GM12878 (cell line): ENCODE measurements around the gene TEX30. TPM values are rescaled to one million over a fixed set of nuclear protein-coding genes. Genes with fewer than 3 reads are reported as not detected.

Experiments used
- ATAC-seq: fragments of 200-7000 bp; cut with Tn5 transposase; 3 replicates; pipeline ENCODE4 v1.9.1; 2020; ENCODE audit warnings: mild to moderate bottlenecking, moderate library complexity
- BruUV-seq: library from RNA; stranded (reverse); fragments of 400-500 nt; replicated peaks from 2 replicates; lab custom pipeline; 2021; lab: Mats Ljungman, UMichigan
- CTCF ChIA-PET: fragments of 300-600 bp; sonication (Branson Sonifier 250); formaldehyde crosslinking; extraction: SDS; loops from one replicate; lab custom pipeline; 2021; ENCODE audit warnings: inconsistent platforms; lab: Yijun Ruan, JAX
- POLR2A ChIA-PET: fragments of 350-600 bp; formaldehyde crosslinking; extraction: SDS; loops from one replicate; lab custom pipeline; 2021; ENCODE audit warnings: inconsistent platforms; lab: Charles Lee
- RAD21 ChIA-PET: fragments of 300-600 bp; sonication (Branson Sonifier 250); formaldehyde crosslinking; loops from one replicate; lab custom pipeline; 2023; ENCODE audit warnings: antibody characterized with exemption; ENCODE audit not compliant: unreplicated experiment; lab: Charles Lee
- SMC1A ChIA-PET: fragments of 300-600 bp; sonication (Branson Sonifier 250); formaldehyde crosslinking; loops from one replicate; lab custom pipeline; 2023; ENCODE audit not compliant: unreplicated experiment, uncharacterized antibody; lab: Charles Lee
- DNase-seq: peaks from one replicate; pipeline ENCODE4 v3.0.0-alpha.2; 2011; ENCODE audit warnings: low read depth, low spot score
- FAIRE-seq: peaks from 3 replicates; lab custom pipeline; 2011; peaks lifted over from hg19 to GRCh38; lab: Jason Lieb, UNC
- H2AFZ ChIP-seq: 2 replicates; pipeline ENCODE4 v1.6.0; 2011; ENCODE audit warnings: low read depth, low read length, control low read depth; ENCODE audit not compliant: control insufficient read depth
- H3K27ac ChIP-seq: 2 replicates; pipeline ENCODE4 v1.5.1; 2011; ENCODE audit warnings: control low read depth; ENCODE audit not compliant: control insufficient read depth, insufficient read depth
- H3K27me3 ChIP-seq, 2 experiments: replicated peaks in 1 of 2; 2 replicates each; pipeline versions ENCODE4 v1.6.0 to v1.6.1; 2011; ENCODE audit warnings: low read length in 1 of 2; ENCODE audit not compliant: control insufficient read depth in 2 of 2, insufficient read depth in 2 of 2
- H3K36me3 ChIP-seq, 2 experiments: 2 replicates each; pipeline ENCODE4 v1.5.1; 2011; ENCODE audit warnings: low read length in 1 of 2; ENCODE audit not compliant: control insufficient read depth in 2 of 2, insufficient read depth in 2 of 2
- H3K4me1 ChIP-seq: 2 replicates; pipeline ENCODE4 v1.6.1; 2011; ENCODE audit warnings: mild to moderate bottlenecking, low read length, moderate library complexity, mixed read lengths; ENCODE audit not compliant: control insufficient read depth, insufficient read depth
- H3K4me2 ChIP-seq: 2 replicates; pipeline ENCODE4 v1.6.0; 2011; ENCODE audit warnings: control low read depth; ENCODE audit not compliant: control insufficient read depth, insufficient read depth
- H3K4me3 ChIP-seq: fragments of 200-600 bp; sonication (generic); 2 replicates; pipeline ENCODE4 v1.5.1; 2016
- H3K79me2 ChIP-seq: 2 replicates; pipeline ENCODE4 v1.6.0; 2011; ENCODE audit warnings: low read length; ENCODE audit not compliant: control insufficient read depth, insufficient read depth
- H3K9ac ChIP-seq: 2 replicates; pipeline ENCODE4 v1.8.0; 2011; ENCODE audit warnings: low read length, control low read depth, mixed read lengths; ENCODE audit not compliant: control insufficient read depth, insufficient read depth
- H3K9me3 ChIP-seq: replicated peaks from 3 replicates; pipeline ENCODE4 v1.5.1; 2011; ENCODE audit warnings: mild to moderate bottlenecking, low read length; ENCODE audit not compliant: control insufficient read depth, insufficient read depth
- H4K20me1 ChIP-seq: 2 replicates; pipeline ENCODE4 v1.6.0; 2011; ENCODE audit not compliant: control insufficient read depth, insufficient read depth
- CEBPZ ChIP-seq: fragments of 150-350 bp; IDR thresholded peaks from 2 replicates; pipeline ENCODE4 v1.6.1; 2016; ENCODE audit warnings: low read depth, low read length
- ELK1 ChIP-seq: IDR thresholded peaks from 2 replicates; pipeline ENCODE4 v1.6.1; 2012; ENCODE audit warnings: low read depth, low read length, improper control_type of control experiment
- HCFC1 ChIP-seq: fragments of 150-350 bp; IDR thresholded peaks from 2 replicates; pipeline ENCODE4 v1.6.1; 2014; ENCODE audit warnings: low read length
- NR2C1 ChIP-seq: fragments of 450-650 bp; IDR thresholded peaks from 2 replicates; pipeline ENCODE4 v1.6.1; 2017; ENCODE audit warnings: antibody characterized with exemption, mild to moderate bottlenecking, moderate library complexity
- PML ChIP-seq: IDR thresholded peaks from 2 replicates; pipeline ENCODE4 v1.6.1; 2012; ENCODE audit warnings: low read length, inconsistent platforms
- RCOR1 ChIP-seq: conservative IDR thresholded peaks from 2 replicates; pipeline ENCODE4 v1.6.1; 2012; ENCODE audit warnings: low read depth, low read length, improper control_type of control experiment
- RELA ChIP-seq: fragments of 450-650 bp; IDR thresholded peaks from 2 replicates; pipeline ENCODE4 v1.8.0; 2014; ENCODE audit warnings: borderline replicate concordance; ENCODE audit not compliant: partially characterized antibody
- SMC3 ChIP-seq: IDR thresholded peaks from 2 replicates; pipeline ENCODE4 v1.6.1; 2011; ENCODE audit warnings: low read length, improper control_type of control experiment, borderline replicate concordance
- SREBF2 ChIP-seq: IDR thresholded peaks from 2 replicates; pipeline ENCODE4 v1.6.1; 2012; ENCODE audit warnings: mild to moderate bottlenecking, low read length
- WRNIP1 ChIP-seq: IDR thresholded peaks from 2 replicates; pipeline ENCODE4 v1.6.1; 2011; ENCODE audit warnings: low read depth, low read length, improper control_type of control experiment, borderline replicate concordance
- ZBED1 ChIP-seq: IDR thresholded peaks from 2 replicates; pipeline ENCODE4 v1.6.1; 2016; ENCODE audit warnings: borderline replicate concordance
- ZNF217 ChIP-seq: fragments of 450-650 bp; IDR thresholded peaks from 2 replicates; pipeline ENCODE4 v1.6.1; 2017; ENCODE audit warnings: antibody characterized with exemption, mild to moderate bottlenecking
- ZNF24 ChIP-seq: fragments of 450-650 bp; IDR thresholded peaks from 2 replicates; pipeline ENCODE4 v1.6.1; 2017; ENCODE audit warnings: antibody characterized with exemption, mild to moderate bottlenecking
- WGBS: methylation state at CpG from one replicate; pipeline ENCODE4 v1.1.6; 2016; ENCODE audit warnings: low lambda C conversion rate; ENCODE audit not compliant: insufficient replicate concordance, insufficient coverage; ENCODE audit errors: missing lambda C conversion rate; 5-methylcytosine and 5-hydroxymethylcytosine counted together
- in situ Hi-C: fragments of 300-500 bp; cut with MboI; formaldehyde crosslinking; loops from 9 replicates; pipeline ENCODE4 v1.14.3; 2018; ENCODE audit warnings: mixed read lengths
- intact Hi-C: fragments of 100-400 bp; cut with micrococcal nuclease; formaldehyde crosslinking; loops from one replicate; pipeline ENCODE4 v1.14.2; 2022; ENCODE audit not compliant: unreplicated experiment
- polyA plus RNA-seq, 11 experiments: library from polyadenylated mRNA; depleted of rRNA in 4 of 11; unstranded in 6 of 11; stranded (reverse) in 5 of 11; fragments of >200 nt; fragmentation: Nextera tagmentation in 4 of 11; fragmentation: Illumina TruSeq in 1 of 11; extraction: Ambion mirVana in 4 of 11; extraction: Trizol in 1 of 11; gene quantifications; 1 replicate in 1 of 11; 2 replicates in 10 of 11; pipeline versions ENCODE4 v1.2.1 to v1.2.3, GENCODE V29; 2011 to 2016; ENCODE audit warnings: inconsistent platforms in 2 of 11, missing spikeins in 2 of 11, low read depth in 1 of 11
- total RNA-seq, 4 experiments: library from RNA; depleted of rRNA in 3 of 4; stranded (reverse); fragments of >200 nt in 3 of 4; fragmentation: Illumina TruSeq in 1 of 4; extraction: Trizol in 1 of 4; gene quantifications; 2 replicates each; pipeline versions ENCODE4 v1.2.1 to v1.2.3, GENCODE V29; 2013 to 2021
- TF ChIP-seq, protein P1 (sequence below): fragments of 450-650 bp; IDR thresholded peaks from 2 replicates; pipeline ENCODE4 v1.6.1; 2017; ENCODE audit warnings: mild to moderate bottlenecking, moderate library complexity

TEX30 gene
- total and polyA plus RNA-seq, 10 of the 15 experiments (the other 5 are each of a cell fraction or from before 2014, with no cell fraction given): 19.7 to 114 (median 25.0) TPM

DNA sequence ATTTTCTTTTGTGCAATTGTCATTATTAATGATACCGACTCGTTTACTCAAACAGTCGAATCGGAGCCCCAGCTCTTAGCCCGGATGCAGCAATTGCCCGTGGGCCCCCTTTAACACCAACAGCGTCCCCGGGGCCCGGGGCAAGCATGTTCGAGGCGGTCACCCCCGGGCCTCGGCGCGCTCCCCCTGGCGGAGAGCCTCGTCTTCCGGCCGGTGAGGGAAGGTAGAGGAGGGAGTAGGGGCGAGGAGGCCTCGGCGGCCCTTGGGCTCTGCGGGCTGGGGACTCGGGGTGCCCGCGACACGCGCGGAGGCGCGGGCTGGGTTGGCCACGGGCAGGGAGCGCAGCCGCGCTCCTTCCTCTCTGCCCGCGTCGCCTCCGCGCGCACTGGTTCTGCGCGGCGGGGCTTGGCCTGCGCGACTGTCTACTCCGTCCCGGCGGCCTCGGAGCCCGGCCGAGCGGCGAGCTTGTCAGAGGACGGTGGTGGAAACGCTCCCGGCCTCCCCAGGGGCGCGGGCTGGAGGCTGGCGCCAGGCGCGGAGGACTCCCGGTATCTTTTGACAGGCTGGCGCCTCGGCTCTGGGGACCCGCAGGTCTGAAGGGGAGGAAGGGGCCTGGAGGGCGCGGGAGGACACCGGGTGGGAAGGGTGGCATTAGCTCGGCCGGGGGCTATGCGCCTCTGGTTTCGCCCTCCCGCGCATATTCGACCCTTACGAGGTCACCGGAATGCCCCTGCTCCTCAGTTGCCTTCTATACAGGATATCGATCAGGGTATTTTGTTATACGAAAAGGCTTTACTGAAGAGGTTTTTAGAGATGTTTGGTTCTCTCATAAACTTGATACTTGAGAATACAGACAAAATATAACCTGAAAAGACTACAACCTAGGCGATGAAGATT, 26.8 kb upstream of the TEX30 start:
- no peak for FAIRE-seq
- H3K4me1 ChIP-seq: peaks cover 5% of the 10 kb centered on the region; the same call in 1 of the 2 replicates
- no peak for DNase-seq
- 2% methylated on average over 47 of the region's 81 CpGs for WGBS
- ATAC-seq: peak; percentile 87
- ChIA-PET SMC1A (interaction anchor here (0.6 to 3.7 kb wide), 8 partner anchors 8 to 205 kb away, joined by 3 to 22 read pairs (median 3); partner anchors contain the start of genes ERCC5 and TEX30), RAD21 (interaction anchor here (1.6 kb wide), 1 partner anchor 14 kb away, joined by 6 read pairs; no protein-coding TSS in a partner anchor), CTCF (interaction anchor here (0.6 to 4.3 kb wide), 20 partner anchors 8 to 750 kb away, joined by 3 to 21 read pairs (median 3); partner anchors contain the start of genes ERCC5, TEX30 and TPP2), POLR2A (interaction anchor here (0.8 to 3.4 kb wide), 9 partner anchors 8 to 207 kb away, joined by 3 to 16 read pairs (median 4); partner anchors contain the start of genes ERCC5 and TEX30)
- no peaks in the 10 kb centered on the region for H3K9me3 ChIP-seq
- intact Hi-C loops: loop anchor here (1.0 kb wide), 3 partner anchors 27 to 204 kb away; partner anchors contain the start of genes ERCC5, TEX30 and TPP2
- H4K20me1 ChIP-seq: no peaks in the 10 kb centered on the region
- no TSS peak for BruUV-seq
- peak overlapping the region; percentile 72 for H3K27ac ChIP-seq
- H3K27me3 ChIP-seq: no peaks in the 10 kb centered on the region
- peak overlapping the region; percentile 98 for H2AFZ ChIP-seq
- peak overlapping the region; percentile 85 for H3K4me2 ChIP-seq
- peak overlapping the region; percentile 77 for H3K4me3 ChIP-seq
- peak overlapping the region; percentile 87 for H3K9ac ChIP-seq
- peaks cover 18% of the 10 kb centered on the region for H3K79me2 ChIP-seq
- no peaks in the 10 kb centered on the region for H3K36me3 ChIP-seq
- in situ Hi-C loops: no loop called here
- 0 out of 2 replicates have a peak, but pooled peaks have one; percentile 8 for TF ChIP-seq NR2C1
- peak; percentile 60 for TF ChIP-seq HCFC1
- TF ChIP-seq RCOR1: no peak
- TF ChIP-seq RELA: peak; percentile 53
- no peak for TF ChIP-seq WRNIP1
- TF ChIP-seq ZNF24: no peak; the same call in none of the 2 replicates
- peak; percentile 68; the same call in 1 of the 2 replicates for TF ChIP-seq ZNF217
- peak; percentile 51; the same call in 1 of the 2 replicates for TF ChIP-seq SMC3
- TF ChIP-seq, protein P1, sequence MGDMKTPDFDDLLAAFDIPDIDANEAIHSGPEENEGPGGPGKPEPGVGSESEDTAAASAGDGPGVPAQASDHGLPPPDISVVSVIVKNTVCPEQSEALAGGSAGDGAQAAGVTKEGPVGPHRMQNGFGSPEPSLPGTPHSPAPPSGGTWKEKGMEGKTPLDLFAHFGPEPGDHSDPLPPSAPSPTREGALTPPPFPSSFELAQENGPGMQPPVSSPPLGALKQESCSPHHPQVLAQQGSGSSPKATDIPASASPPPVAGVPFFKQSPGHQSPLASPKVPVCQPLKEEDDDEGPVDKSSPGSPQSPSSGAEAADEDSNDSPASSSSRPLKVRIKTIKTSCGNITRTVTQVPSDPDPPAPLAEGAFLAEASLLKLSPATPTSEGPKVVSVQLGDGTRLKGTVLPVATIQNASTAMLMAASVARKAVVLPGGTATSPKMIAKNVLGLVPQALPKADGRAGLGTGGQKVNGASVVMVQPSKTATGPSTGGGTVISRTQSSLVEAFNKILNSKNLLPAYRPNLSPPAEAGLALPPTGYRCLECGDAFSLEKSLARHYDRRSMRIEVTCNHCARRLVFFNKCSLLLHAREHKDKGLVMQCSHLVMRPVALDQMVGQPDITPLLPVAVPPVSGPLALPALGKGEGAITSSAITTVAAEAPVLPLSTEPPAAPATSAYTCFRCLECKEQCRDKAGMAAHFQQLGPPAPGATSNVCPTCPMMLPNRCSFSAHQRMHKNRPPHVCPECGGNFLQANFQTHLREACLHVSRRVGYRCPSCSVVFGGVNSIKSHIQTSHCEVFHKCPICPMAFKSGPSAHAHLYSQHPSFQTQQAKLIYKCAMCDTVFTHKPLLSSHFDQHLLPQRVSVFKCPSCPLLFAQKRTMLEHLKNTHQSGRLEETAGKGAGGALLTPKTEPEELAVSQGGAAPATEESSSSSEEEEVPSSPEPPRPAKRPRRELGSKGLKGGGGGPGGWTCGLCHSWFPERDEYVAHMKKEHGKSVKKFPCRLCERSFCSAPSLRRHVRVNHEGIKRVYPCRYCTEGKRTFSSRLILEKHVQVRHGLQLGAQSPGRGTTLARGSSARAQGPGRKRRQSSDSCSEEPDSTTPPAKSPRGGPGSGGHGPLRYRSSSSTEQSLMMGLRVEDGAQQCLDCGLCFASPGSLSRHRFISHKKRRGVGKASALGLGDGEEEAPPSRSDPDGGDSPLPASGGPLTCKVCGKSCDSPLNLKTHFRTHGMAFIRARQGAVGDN: peak; percentile 80
- no peak for TF ChIP-seq SREBF2
- TF ChIP-seq ZBED1: no peak
- TF ChIP-seq ELK1: 0 out of 2 replicates have a peak, but pooled peaks have one; percentile 55
- no peak for TF ChIP-seq PML
- TF ChIP-seq CEBPZ: no peak
